ENCODE data around the gene NCLN.

NCLN gene

DNA sequence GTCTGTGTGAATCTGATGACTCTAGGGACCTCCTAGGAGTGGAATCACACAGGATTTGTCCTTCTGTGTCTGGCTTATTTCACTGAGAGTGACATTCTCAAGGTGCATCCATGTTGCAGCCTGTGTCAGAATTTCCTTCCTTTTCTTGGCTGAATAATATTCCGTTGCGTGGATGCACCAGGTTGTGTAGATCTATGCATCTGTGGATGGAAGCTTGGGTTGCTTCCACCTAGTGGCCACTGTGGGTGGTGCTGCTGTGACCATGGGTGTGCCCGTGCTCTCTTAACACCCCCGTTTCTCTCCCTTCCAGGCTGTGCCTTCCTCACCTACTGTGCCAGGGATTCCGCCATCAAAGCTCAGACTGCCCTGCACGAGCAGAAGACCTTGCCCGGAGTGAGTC lies 64.9 kb downstream of the NCLN start:
- peak; percentile 57 for DNase-seq (ENCODE audit: low spot score)
- TF ChIP-seq, protein P1, sequence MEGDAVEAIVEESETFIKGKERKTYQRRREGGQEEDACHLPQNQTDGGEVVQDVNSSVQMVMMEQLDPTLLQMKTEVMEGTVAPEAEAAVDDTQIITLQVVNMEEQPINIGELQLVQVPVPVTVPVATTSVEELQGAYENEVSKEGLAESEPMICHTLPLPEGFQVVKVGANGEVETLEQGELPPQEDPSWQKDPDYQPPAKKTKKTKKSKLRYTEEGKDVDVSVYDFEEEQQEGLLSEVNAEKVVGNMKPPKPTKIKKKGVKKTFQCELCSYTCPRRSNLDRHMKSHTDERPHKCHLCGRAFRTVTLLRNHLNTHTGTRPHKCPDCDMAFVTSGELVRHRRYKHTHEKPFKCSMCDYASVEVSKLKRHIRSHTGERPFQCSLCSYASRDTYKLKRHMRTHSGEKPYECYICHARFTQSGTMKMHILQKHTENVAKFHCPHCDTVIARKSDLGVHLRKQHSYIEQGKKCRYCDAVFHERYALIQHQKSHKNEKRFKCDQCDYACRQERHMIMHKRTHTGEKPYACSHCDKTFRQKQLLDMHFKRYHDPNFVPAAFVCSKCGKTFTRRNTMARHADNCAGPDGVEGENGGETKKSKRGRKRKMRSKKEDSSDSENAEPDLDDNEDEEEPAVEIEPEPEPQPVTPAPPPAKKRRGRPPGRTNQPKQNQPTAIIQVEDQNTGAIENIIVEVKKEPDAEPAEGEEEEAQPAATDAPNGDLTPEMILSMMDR (IDR thresholded peaks at IDR 0.05; ENCODE audit: extremely low read depth, missing control alignments), result peak; percentile 49

DNA sequence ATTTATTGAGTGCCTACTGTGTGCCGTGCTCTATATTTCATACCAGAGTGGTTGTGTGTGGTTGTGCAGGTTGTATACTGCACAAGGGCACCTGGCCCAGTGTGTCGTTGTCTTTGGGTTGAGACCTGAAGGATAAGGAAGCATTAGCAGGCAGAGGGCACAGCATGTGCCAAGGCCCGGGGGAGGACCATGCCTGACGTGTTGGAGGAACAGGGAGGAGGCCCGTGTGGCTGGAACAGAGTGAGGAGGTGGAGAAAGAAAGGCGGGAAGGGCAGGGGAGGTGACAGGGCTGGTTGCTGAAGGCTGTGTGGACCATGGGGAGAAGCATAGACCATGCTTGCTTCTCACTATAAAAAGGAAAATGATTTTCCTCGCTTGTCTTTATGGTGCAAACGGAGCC lies 65.5 kb downstream of the NCLN start:
- DNase-seq (ENCODE audit: low spot score), result no peak
- TF ChIP-seq, protein P1 (IDR thresholded peaks at IDR 0.05; ENCODE audit: extremely low read depth, missing control alignments), result no peak

DNA sequence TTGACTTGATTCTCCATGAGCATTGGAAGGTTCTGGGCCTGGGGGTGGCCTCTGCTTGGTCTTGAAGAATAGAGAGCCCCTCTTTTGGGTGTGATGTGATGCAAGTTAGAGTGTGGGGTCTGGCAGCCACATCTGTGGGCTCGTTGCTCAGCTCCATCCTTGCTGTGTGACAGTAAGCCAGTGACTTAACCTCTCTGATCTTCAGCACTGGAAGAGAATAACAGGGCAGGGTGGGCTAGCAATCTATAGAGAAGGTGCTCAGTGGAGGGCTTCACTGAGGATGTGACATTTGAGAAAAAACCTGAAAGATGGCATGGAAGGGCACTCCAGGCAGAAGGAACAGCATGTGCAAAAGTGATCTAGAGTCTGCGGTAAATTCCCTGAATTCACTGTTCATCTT lies 66.9 kb downstream of the NCLN start:
- DNase-seq (ENCODE audit: low spot score), result no peak
- TF ChIP-seq, protein P1 (IDR thresholded peaks at IDR 0.05; ENCODE audit: extremely low read depth, missing control alignments), result no peak

DNA sequence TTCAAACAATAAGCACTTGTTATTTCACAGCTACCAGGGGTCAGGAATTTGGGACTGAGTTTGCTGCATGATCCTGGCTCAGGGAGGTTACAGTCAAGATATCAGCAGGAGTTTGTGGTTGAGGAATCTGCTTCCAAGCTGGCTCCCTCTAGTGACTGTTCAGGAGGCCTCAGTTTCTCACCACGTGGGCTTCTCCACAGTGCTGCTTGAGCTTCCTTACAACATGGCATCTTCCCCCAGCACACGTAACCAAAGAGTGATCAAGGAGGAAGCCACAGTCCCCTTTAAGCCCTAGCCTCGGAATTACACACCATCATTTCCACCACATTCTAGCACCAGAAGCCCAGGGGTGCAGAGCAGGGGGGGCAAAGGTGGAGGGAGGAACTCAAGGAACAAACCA lies 67.5 kb downstream of the NCLN start:
- DNase-seq (ENCODE audit: low spot score), result no peak
- TF ChIP-seq, protein P1 (IDR thresholded peaks at IDR 0.05; ENCODE audit: extremely low read depth, missing control alignments), result no peak

DNA sequence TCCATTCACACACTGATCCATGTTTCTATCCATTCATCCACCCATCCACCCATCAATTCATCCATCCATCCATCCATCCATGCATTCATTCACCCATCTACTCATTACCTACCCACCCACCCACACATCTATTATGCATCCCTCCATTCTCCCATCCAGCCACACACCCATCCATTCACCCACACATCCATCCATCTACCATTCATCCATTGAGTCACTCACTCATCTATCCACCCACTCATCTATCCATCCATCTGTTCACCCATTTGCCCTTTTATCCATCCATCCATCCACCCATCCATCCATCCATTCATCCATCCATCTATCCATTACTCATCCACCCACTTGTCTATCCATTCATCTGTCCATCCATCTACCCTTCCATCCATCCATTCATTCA lies 68.8 kb downstream of the NCLN start:
- DNase-seq (ENCODE audit: low spot score), result no peak
- TF ChIP-seq, protein P1 (IDR thresholded peaks at IDR 0.05; ENCODE audit: extremely low read depth, missing control alignments), result no peak

DNA sequence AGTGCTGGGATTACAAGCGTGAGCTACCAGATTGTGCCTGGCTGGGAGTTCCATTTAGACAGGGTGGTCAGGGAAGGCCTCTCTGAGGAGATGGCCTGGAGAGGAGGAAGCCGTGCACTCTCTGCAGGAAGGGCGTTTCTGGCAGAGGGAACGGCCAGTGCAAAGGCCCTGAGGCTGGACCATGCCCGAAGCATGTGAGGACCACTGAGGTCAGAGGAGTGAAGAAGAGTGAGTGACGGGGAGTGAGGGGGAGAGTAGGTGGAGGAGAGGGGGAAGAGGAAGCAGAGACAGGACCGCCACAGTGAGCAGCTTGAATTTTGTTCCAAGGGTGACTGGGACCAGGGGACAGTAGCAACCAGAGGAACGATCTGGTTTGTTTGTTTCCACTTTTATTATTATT lies 71.3 kb downstream of the NCLN start:
- TF ChIP-seq, protein P1 (IDR thresholded peaks at IDR 0.05; ENCODE audit: extremely low read depth, missing control alignments), result no peak
- DNase-seq (ENCODE audit: low spot score), result no peak
